ENCODE results near the gene GINS1. TPM values are rescaled to one million over a fixed set of nuclear protein-coding genes. Genes with fewer than 3 reads are reported as not detected.
A peak's percentile ranks its signal among the peaks of the same experiment; 100 is the strongest.

Gene GINS1
- total RNA-seq, 2 experiments from 2014 or later = 34.9 to 35.9 TPM

DNA sequence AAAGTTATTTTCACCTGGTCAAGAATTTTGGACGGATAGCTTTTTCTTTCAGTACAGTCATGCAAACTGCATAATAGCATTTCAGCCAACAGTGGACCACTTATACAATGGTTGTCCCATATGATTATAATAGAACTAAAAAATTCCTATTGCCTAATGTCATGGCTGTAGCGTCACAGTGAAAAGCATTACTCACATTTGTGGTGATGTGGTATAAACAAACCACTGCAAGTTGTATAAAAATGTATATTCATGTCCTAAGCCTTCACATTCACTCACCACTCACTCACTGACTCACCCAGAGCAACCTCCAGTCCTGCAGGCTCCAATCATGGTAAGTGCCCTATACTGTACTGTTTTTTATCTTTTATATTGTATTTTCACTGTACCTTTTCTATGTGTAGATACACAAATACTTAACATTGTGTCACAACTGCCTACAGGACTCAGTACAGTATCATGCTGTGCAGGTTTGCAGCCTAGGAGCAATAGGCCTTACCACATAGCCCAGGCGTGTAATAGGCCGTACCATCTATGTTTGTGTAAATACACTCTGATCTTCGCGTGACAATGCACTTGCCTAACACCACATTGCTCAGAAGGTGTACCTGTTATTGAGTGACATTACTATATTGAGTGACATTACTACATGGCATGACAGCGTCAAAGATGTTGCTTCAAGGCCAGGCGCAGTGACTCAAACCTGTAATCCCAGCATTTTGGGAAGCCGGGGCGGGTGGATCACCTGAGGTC lies 34.7 kb upstream of the GINS1 start:
- Mint-ChIP-seq H3K4me1 (ENCODE audit: low read depth) (peaks cover 11% of the 10 kb centered on the region), H3K9me3 (peaks cover 2% of the 10 kb centered on the region), H3K4me3 (no peak overlapping the region), H3K27me3 (no peaks in the 10 kb centered on the region), H3K36me3 (ENCODE audit: low read depth) (peaks cover 12% of the 10 kb centered on the region), H3K27ac (no peak overlapping the region)
- ChIA-PET CTCF (no interaction called here), POLR2A (interaction anchor here (1.3 kb wide), 1 partner anchor 35 kb away, joined by 4 read pairs; the partner anchor contains the start of gene GINS1)
- intact Hi-C loops (cut with micrococcal nuclease) = no loop called here
- TF ChIP-seq, protein P1, sequence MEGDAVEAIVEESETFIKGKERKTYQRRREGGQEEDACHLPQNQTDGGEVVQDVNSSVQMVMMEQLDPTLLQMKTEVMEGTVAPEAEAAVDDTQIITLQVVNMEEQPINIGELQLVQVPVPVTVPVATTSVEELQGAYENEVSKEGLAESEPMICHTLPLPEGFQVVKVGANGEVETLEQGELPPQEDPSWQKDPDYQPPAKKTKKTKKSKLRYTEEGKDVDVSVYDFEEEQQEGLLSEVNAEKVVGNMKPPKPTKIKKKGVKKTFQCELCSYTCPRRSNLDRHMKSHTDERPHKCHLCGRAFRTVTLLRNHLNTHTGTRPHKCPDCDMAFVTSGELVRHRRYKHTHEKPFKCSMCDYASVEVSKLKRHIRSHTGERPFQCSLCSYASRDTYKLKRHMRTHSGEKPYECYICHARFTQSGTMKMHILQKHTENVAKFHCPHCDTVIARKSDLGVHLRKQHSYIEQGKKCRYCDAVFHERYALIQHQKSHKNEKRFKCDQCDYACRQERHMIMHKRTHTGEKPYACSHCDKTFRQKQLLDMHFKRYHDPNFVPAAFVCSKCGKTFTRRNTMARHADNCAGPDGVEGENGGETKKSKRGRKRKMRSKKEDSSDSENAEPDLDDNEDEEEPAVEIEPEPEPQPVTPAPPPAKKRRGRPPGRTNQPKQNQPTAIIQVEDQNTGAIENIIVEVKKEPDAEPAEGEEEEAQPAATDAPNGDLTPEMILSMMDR (IDR thresholded peaks at IDR 0.05) = no peak
- DNase-seq = peak; percentile 16
- peak; percentile 78 for ATAC-seq

DNA sequence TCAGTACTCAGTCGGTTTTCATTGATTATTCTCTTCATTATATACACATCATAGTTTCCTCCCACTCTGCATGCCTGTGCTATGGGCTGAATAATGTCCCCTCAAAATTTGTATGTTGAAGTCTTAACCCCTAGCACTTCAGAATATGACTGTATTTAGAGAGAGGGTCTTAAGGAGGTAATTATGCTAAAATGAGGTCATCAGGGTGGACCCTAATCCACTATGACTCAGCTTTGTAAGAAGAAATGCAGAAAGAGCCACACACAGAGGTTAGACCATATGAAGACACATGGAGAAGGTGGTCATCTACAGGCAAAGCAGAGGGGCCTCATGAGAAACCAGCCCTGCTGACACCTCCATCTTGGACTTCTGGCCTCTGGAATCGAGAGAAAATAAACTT lies 32.6 kb upstream of the GINS1 start:
- Mint-ChIP-seq H3K27me3 (no peaks in the 10 kb centered on the region), H3K27ac (no peak overlapping the region), H3K36me3 (ENCODE audit: low read depth) (peaks cover 7% of the 10 kb centered on the region), H3K9me3 (no peaks in the 10 kb centered on the region), H3K4me1 (ENCODE audit: low read depth) (peaks cover 11% of the 10 kb centered on the region), H3K4me3 (no peak overlapping the region)
- DNase-seq (no peak), ATAC-seq (no peak)
- CTCF ChIA-PET = no interaction called here
- TF ChIP-seq, protein P1 (IDR thresholded peaks at IDR 0.05) = no peak
- POLR2A ChIA-PET = interaction anchor here (1.0 kb wide), 1 partner anchor 35 kb away, joined by 3 read pairs; no protein-coding TSS in a partner anchor
- intact Hi-C loops (cut with micrococcal nuclease) = no loop called here

DNA sequence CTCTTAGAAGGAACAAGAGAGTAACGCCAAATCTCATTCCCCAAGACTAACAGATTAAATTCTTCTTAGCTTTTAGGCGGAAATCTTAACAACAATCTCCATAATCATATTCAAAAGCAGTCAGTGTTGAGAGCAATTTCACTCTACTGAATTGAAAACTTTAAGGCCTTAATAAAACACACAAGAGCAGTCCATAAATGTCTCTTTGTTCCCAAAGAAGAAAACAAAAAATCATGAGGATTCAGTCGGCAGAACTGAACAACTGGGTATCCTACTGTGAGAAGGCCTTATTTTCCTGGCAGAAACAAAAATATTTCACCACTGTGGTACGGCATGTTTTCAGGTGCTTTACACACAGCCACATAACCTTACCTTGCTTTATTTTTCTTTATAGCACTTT lies 31.2 kb upstream of the GINS1 start:
- ChIA-PET POLR2A (no interaction called here), CTCF (interaction anchor here (0.7 kb wide), 1 partner anchor 23 kb away, joined by 3 read pairs; no protein-coding TSS in a partner anchor)
- peaks cover 11% of the 10 kb centered on the region for H3K4me1 Mint-ChIP-seq (ENCODE audit: low read depth)

DNA sequence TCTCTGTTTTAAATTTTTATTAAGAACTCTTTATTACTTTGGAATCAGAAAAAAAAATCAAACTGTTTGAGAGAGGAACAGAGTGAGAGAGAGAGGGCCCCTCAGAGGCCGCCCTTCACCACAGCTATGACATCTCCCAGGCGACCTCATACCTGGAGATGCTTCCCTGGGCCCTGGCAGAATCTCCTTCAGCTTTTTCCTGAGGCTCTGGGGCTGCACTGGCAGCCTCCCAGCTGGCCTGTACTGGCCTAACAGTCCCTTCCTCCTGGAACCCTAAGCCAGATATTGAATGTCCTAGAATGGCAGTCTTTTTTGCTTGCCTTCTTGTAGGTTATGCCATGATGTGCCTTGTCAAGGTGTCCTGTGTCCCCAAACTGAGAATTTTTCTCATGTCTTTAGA lies 30.6 kb upstream of the GINS1 start:
- no peak overlapping the region for H3K4me3 Mint-ChIP-seq
- no peaks in the 10 kb centered on the region for H3K27me3 Mint-ChIP-seq
- ATAC-seq (no peak), DNase-seq (no peak)
- POLR2A ChIA-PET = no interaction called here
- intact Hi-C loops (cut with micrococcal nuclease) = no loop called here
- H3K27ac Mint-ChIP-seq = no peak overlapping the region
- no peaks in the 10 kb centered on the region for H3K9me3 Mint-ChIP-seq
- CTCF ChIA-PET = no interaction called here
- H3K36me3 Mint-ChIP-seq (ENCODE audit: low read depth) = peaks cover 9% of the 10 kb centered on the region
- peaks cover 7% of the 10 kb centered on the region for H3K4me1 Mint-ChIP-seq (ENCODE audit: low read depth)
- TF ChIP-seq, protein P1 (IDR thresholded peaks at IDR 0.05) = no peak

More for the DNA sequence above, 31.2 kb upstream of the GINS1 start:
- H3K27ac Mint-ChIP-seq = no peak overlapping the region
- intact Hi-C loops (cut with micrococcal nuclease) = no loop called here
- no peaks in the 10 kb centered on the region for H3K9me3 Mint-ChIP-seq
- ATAC-seq (no peak), DNase-seq (no peak)
- no peak overlapping the region for H3K4me3 Mint-ChIP-seq
- TF ChIP-seq, protein P1 (IDR thresholded peaks at IDR 0.05) = no peak
- peaks cover 7% of the 10 kb centered on the region for H3K36me3 Mint-ChIP-seq (ENCODE audit: low read depth)
- H3K27me3 Mint-ChIP-seq = no peaks in the 10 kb centered on the region

DNA sequence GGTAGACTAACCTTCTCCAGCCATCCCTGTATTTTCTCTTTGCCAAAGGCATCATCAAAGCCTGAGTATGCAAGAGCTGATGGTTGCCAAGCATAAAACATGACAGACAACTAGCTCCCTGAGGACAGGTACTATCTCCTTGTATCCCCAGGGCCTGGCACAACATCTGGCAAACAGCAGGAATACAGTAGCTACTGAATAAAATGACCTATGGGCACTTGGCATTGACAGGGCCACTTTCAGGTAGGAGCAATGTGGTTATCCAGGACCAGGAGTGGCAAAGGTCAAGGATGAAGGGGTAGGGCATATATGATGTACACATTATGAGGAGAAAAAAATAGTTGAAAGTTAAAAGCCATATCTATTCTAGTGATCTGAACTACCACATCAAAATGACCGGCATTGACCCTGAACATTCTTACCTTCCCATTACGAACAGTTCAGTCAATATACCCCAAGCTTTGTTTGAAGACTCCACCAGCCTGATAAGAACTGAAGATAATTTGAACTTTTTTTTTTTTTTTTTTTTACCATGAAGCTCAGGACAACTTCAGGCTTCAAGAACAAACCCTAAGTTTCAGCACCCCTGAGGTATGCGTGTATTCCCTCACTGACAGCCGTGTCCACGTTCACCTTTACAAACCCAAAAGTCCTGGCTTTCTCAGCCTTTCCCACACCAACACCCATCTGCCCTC lies 29.1 kb upstream of the GINS1 start:
- intact Hi-C loops (cut with micrococcal nuclease) = no loop called here
- TF ChIP-seq, protein P1 (IDR thresholded peaks at IDR 0.05) = no peak
- H3K9me3 Mint-ChIP-seq = no peaks in the 10 kb centered on the region
- H3K27me3 Mint-ChIP-seq = no peaks in the 10 kb centered on the region
- peaks cover 7% of the 10 kb centered on the region for H3K36me3 Mint-ChIP-seq (ENCODE audit: low read depth)
- no peak overlapping the region for H3K4me3 Mint-ChIP-seq
- peaks cover 9% of the 10 kb centered on the region for H3K4me1 Mint-ChIP-seq (ENCODE audit: low read depth)
- DNase-seq (no peak), ATAC-seq (no peak)
- ChIA-PET CTCF (interaction anchor here (0.7 to 1.0 kb wide), 2 partner anchors 21 to 67 kb away, joined by 3 read pairs; no protein-coding TSS in a partner anchor), POLR2A (interaction anchor here (1.0 kb wide), 1 partner anchor 32 kb away, joined by 4 read pairs; no protein-coding TSS in a partner anchor)
- H3K27ac Mint-ChIP-seq = no peak overlapping the region
